Fibroblast of villous mesenchyme (primary cell): ENCODE data around the gene ADGRF1. TPM values are rescaled to one million over a fixed set of nuclear protein-coding genes. Genes with fewer than 3 reads are reported as not detected.

Source experiments
- DNase-seq: peaks from one replicate; pipeline ENCODE4 v3.0.0-alpha.2; 2010; ENCODE audit warnings: low read depth
- H3K4me3 ChIP-seq: 2 replicates; pipeline ENCODE4 v1.5.1; 2011; ENCODE audit warnings: low read depth, mild to moderate bottlenecking, low read length
- total RNA-seq: library from RNA; depleted of rRNA; stranded (reverse); fragments of >200 nt; gene quantifications from 2 replicates; pipeline ENCODE4 v1.2.3, GENCODE V29; 2012
- TF ChIP-seq, protein P1 (sequence below): IDR thresholded peaks from 2 replicates; pipeline ENCODE4 v1.5.1; 2012; ENCODE audit warnings: low read depth, mild to moderate bottlenecking, low read length; ENCODE audit not compliant: insufficient read depth

ADGRF1 gene
- total RNA-seq, 1 donor: under 0.01 TPM

DNA sequence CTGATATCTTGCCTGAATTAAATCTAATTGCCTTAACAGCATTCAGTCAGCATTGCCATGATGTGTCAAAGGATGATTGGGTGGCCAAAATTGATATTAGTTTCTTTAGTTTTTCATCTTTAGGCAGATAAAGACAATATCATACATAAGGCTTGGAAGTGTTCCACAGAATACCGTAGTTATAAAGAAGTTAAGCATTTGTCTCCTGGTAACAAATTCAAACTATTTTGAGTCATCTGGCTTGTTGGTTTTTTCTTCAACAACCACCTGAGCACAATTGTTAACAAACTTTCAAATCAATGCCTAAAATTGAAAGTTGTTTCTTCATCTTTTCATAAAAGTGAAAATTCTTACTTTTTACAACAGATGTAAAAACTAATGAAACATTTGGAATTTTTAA, 72.9 kb downstream of the ADGRF1 start:
- TF ChIP-seq, protein P1, sequence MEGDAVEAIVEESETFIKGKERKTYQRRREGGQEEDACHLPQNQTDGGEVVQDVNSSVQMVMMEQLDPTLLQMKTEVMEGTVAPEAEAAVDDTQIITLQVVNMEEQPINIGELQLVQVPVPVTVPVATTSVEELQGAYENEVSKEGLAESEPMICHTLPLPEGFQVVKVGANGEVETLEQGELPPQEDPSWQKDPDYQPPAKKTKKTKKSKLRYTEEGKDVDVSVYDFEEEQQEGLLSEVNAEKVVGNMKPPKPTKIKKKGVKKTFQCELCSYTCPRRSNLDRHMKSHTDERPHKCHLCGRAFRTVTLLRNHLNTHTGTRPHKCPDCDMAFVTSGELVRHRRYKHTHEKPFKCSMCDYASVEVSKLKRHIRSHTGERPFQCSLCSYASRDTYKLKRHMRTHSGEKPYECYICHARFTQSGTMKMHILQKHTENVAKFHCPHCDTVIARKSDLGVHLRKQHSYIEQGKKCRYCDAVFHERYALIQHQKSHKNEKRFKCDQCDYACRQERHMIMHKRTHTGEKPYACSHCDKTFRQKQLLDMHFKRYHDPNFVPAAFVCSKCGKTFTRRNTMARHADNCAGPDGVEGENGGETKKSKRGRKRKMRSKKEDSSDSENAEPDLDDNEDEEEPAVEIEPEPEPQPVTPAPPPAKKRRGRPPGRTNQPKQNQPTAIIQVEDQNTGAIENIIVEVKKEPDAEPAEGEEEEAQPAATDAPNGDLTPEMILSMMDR: no peak
- no peak overlapping the region for H3K4me3 ChIP-seq
- no peak for DNase-seq

DNA sequence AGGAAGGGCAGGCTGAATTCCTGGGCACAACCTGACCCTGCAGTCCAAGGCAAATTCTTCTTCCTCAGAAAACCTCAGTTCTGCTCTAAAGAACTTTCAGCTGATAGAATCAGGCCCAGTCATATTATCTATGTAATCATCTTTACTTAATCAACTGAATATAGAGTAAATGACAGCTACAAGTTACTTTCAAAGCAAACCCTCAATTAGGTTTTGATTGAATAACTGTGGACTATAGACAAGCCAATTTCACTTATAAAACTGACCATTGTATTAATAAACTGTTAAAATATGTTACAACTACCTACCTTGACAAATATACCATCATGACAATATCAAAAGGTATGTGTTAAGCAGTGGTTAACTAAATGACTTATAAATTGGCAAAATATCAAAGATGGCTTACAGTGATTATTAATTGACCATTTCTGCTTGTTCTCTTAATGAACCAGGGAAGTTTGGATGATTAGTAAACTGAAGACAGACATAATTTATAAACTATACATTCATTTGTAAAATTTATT, 74.2 kb downstream of the ADGRF1 start:
- no peak for DNase-seq
- TF ChIP-seq, protein P1: no peak
- H3K4me3 ChIP-seq: no peak overlapping the region

DNA sequence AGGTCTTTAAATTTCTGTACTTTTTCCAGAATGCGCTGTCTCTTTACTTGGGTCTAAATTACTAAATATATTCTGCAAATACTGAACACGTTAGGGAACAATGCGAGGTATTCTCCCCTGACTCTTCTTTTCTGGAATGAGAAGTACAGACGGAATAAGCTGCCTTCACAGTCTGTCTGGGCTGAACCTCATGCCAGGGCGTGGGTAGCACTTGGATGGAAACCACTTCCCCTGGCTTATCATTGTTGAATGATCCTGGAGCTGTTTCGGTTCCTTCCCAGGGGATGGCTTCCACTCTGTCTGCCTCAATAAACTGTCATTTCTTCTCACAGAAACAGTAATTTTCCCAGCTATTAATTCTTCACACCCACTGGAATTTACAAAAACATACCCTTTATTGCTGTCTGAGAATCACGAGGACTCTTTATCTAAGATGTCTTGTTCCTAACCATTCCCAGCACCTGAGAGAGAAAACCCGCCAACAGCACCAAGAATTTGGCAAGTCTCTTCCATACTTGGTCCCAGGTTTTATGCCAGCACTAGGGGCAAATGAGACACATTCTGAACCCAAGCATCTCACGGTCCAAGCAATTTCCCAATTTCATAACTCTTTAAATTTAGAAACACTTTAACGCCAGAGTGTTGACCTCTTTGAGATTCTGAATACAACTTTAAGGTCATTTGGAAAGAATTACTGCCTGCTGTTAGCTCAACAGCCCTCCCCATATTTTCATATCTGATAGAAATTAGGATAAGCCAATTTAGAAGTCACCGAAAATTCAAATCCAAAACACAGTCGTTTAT, 77.2 kb downstream of the ADGRF1 start:
- no peak for DNase-seq
- TF ChIP-seq, protein P1: no peak
- H3K4me3 ChIP-seq: no peak overlapping the region

DNA sequence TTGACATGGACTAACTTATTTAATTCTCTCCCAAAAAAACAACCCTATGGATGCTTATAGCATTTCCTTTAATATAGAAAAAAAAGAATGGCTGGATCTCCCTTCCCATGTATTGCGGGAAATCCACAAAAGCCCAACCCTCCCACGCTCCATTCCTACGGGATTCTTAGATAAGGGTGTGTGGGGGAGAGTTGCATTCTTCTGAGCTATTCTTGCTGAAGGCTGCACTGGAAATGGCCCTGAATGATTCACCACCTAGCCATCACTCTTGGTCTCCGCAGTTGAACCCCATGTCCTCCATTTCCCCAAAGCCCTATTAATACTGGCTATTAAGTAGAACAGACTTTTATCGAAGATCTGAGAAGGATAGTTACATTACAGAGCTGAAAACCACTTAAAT, 78.5 kb downstream of the ADGRF1 start:
- peak; percentile 21 for DNase-seq
- TF ChIP-seq, protein P1: no peak
- no peak overlapping the region for H3K4me3 ChIP-seq

DNA sequence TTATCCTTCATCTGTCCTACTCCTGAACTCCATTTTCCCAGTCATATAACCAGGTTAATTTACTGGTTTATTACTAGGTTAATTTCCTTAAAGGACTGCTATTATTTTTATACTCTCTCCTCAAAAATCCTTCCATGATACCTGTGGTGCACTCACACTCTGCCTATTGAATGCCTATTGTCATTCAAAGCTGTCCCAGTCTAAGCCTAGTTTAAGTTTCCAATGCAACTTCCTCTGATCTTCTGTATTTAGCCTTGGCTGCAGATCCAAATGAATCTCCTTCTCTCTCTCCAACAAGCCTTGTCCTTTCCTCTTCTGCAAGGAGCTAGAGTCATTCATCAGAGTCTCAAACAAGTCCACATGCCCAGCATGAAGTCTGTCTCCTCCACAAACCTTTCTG, 79.1 kb downstream of the ADGRF1 start:
- DNase-seq: no peak
- H3K4me3 ChIP-seq: no peak overlapping the region
- TF ChIP-seq, protein P1: no peak

DNA sequence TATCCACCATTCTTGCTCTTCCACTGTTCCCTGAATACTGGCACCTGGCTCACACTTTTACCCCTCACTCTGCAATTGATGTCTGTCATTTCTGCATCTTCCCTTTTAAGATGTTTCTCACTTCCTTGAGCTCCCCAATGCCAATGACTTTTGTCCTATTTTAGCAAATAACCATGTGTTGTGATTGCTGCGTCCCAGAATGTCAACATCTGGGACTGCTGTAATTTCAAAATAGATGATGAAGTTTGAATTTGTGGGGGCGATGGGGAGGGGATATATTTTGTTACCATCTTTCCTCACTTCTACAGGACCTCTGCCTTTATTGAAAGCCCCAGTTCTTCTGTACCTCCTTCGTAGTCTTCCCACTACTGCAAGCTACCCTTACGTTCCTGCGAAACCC, 80.4 kb downstream of the ADGRF1 start:
- no peak overlapping the region for H3K4me3 ChIP-seq
- no peak for DNase-seq
- TF ChIP-seq, protein P1: no peak
